GM23338 (cell line): Measurements from ENCODE around the gene RNF151.

Source experiments
- CREB1 ChIP-seq: fragments of 250-450 bp; sonication (Bioruptor Pico); IDR thresholded peaks from 2 replicates; pipeline ENCODE4 v1.5.0; 2020; ENCODE audit warnings: low read depth, mild to moderate bottlenecking, moderate library complexity
- EZH2 ChIP-seq: fragments of 200-600 bp; sonication (generic); IDR thresholded peaks from one replicate; pipeline ENCODE4 v1.8.0; 2017; ENCODE audit warnings: antibody characterized with exemption, mild to moderate bottlenecking, low read depth; ENCODE audit not compliant: unreplicated experiment

- TF ChIP-seq CREB1 (CRISPR knock-in tag): no peak
- TF ChIP-seq EZH2: no peak
These were observed 7.0 kb downstream of the RNF151 start for GRCh38 chr16:1973461-1974156.
